Type B pancreatic cell (in vitro differentiated cells): ENCODE results near the gene TNFRSF8. TPM values are rescaled to one million over a fixed set of nuclear protein-coding genes. Genes with fewer than 3 reads are reported as not detected.

Experiments
- DNase-seq: peaks from one replicate; pipeline ENCODE4 v3.0.0; 2021; ENCODE audit warnings: mixed read lengths; ENCODE audit not compliant: unreplicated experiment; ENCODE audit errors: extremely low spot score
- H3K27ac Mint-ChIP-seq: 2 replicates; pipeline ENCODE4 v1.8.0; 2021; ENCODE audit warnings: mild to moderate bottlenecking, mixed read lengths
- H3K27me3 Mint-ChIP-seq: 2 replicates; pipeline ENCODE4 v1.8.0; 2021; ENCODE audit warnings: mixed read lengths
- H3K36me3 Mint-ChIP-seq: 2 replicates; pipeline ENCODE4 v1.8.0; 2021; ENCODE audit warnings: mixed read lengths
- H3K4me1 Mint-ChIP-seq: one replicate; pipeline ENCODE4 v1.8.0; 2021; ENCODE audit warnings: mixed read lengths; ENCODE audit not compliant: unreplicated experiment
- H3K4me3 Mint-ChIP-seq: 2 replicates; pipeline ENCODE4 v1.8.0; 2021; ENCODE audit warnings: mild to moderate bottlenecking, mixed read lengths
- H3K9me3 Mint-ChIP-seq: 2 replicates; pipeline ENCODE4 v1.8.0; 2021; ENCODE audit warnings: mixed read lengths
- CTCF ChIP-seq: fragments of 200-600 bp; sonication (generic); conservative IDR thresholded peaks from 2 replicates; pipeline ENCODE4 v1.5.0; 2021; ENCODE audit warnings: antibody characterized with exemption, mild to moderate bottlenecking
- total RNA-seq: library from RNA; stranded (reverse); gene quantifications from 2 replicates; pipeline ENCODE4 v1.2.1, GENCODE V29; 2021; ENCODE audit warnings: low replicate concordance

TNFRSF8 gene
- total RNA-seq, 1 donor from 2014 or later, result 0.07 TPM

GRCh38 chr1:12161662-12162458, 98.8 kb downstream of the TNFRSF8 start:
- TF ChIP-seq CTCF, result no peak
- Mint-ChIP-seq H3K4me1 (peaks cover 13% of the 10 kb centered on the region), H3K27me3 (peaks cover 16% of the 10 kb centered on the region), H3K4me3 (no peak overlapping the region), H3K27ac (no peak overlapping the region), H3K9me3 (no peaks in the 10 kb centered on the region), H3K36me3 (no peaks in the 10 kb centered on the region)
- DNase-seq, result no peak

GRCh38 chr1:12162459-12163137, 99.5 kb downstream of the TNFRSF8 start:
- no peak for DNase-seq
- peaks cover 19% of the 10 kb centered on the region for H3K27me3 Mint-ChIP-seq
- TF ChIP-seq CTCF, result no peak
- no peaks in the 10 kb centered on the region for H3K36me3 Mint-ChIP-seq
- no peak overlapping the region for H3K27ac Mint-ChIP-seq
- H3K4me3 Mint-ChIP-seq, result no peak overlapping the region
- H3K4me1 Mint-ChIP-seq, result peaks cover 14% of the 10 kb centered on the region
- no peaks in the 10 kb centered on the region for H3K9me3 Mint-ChIP-seq

- no peaks in the 10 kb centered on the region for H3K9me3 Mint-ChIP-seq
- no peak overlapping the region for H3K27ac Mint-ChIP-seq
- TF ChIP-seq CTCF, result no peak
- H3K4me3 Mint-ChIP-seq, result no peak overlapping the region
- no peak for DNase-seq
- peaks cover 15% of the 10 kb centered on the region for H3K4me1 Mint-ChIP-seq
- no peaks in the 10 kb centered on the region for H3K36me3 Mint-ChIP-seq
- H3K27me3 Mint-ChIP-seq, result peaks cover 25% of the 10 kb centered on the region
These were observed 100.1 kb downstream of the TNFRSF8 start for GRCh38 chr1:12163210-12163609.

GRCh38 chr1:12164210-12164609, 101.1 kb downstream of the TNFRSF8 start:
- DNase-seq, result no peak
- H3K4me3 Mint-ChIP-seq, result no peak overlapping the region
- peaks cover 33% of the 10 kb centered on the region for H3K27me3 Mint-ChIP-seq
- no peak overlapping the region for H3K27ac Mint-ChIP-seq
- H3K4me1 Mint-ChIP-seq, result peaks cover 14% of the 10 kb centered on the region
- no peaks in the 10 kb centered on the region for H3K36me3 Mint-ChIP-seq
- no peak for TF ChIP-seq CTCF
- H3K9me3 Mint-ChIP-seq, result no peaks in the 10 kb centered on the region

- H3K36me3 Mint-ChIP-seq, result no peaks in the 10 kb centered on the region
These were observed 102.2 kb downstream of the TNFRSF8 start for GRCh38 chr1:12165342-12165741.

More at GRCh38 chr1:12165342-12165741, 102.2 kb downstream of the TNFRSF8 start:
- TF ChIP-seq CTCF, result no peak
- peaks cover 14% of the 10 kb centered on the region for H3K4me1 Mint-ChIP-seq
- no peak overlapping the region for H3K4me3 Mint-ChIP-seq
- DNase-seq, result no peak
- peaks cover 42% of the 10 kb centered on the region for H3K27me3 Mint-ChIP-seq
- no peak overlapping the region for H3K27ac Mint-ChIP-seq
- no peaks in the 10 kb centered on the region for H3K9me3 Mint-ChIP-seq
